Activated CD8-positive, alpha-beta memory T cell treated with anti-CD3 and anti-CD28 coated beads, Interleukin-2, amount 50 U/mL, for 4 hours (primary cell): ENCODE measurements around the gene SORCS3.

Source experiments
- DNase-seq: peaks from one replicate; pipeline ENCODE4 v3.0.0-alpha.2; 2020

The SORCS3 gene

GRCh38 chr10:105284476-105285215, 643.6 kb downstream of the SORCS3 start:
- DNase-seq = no peak

- DNase-seq = no peak
These were observed 646.9 kb downstream of the SORCS3 start for GRCh38 chr10:105288026-105288425.

- no peak for DNase-seq
These were observed 647.5 kb downstream of the SORCS3 start for GRCh38 chr10:105288613-105289012.

GRCh38 chr10:105291571-105291970, 650.5 kb downstream of the SORCS3 start:
- DNase-seq = no peak

GRCh38 chr10:105292236-105292635, 651.1 kb downstream of the SORCS3 start:
- DNase-seq = no peak
